NCI-H2227 treated with DMSO at 0.1 percent for 48 hours (cell line): ENCODE results near the gene PDK1.

Experiments used
- DNase-seq: peaks from one replicate; lab custom pipeline; 2025; lab: John Stamatoyannopoulos, UW

Gene PDK1

DNA sequence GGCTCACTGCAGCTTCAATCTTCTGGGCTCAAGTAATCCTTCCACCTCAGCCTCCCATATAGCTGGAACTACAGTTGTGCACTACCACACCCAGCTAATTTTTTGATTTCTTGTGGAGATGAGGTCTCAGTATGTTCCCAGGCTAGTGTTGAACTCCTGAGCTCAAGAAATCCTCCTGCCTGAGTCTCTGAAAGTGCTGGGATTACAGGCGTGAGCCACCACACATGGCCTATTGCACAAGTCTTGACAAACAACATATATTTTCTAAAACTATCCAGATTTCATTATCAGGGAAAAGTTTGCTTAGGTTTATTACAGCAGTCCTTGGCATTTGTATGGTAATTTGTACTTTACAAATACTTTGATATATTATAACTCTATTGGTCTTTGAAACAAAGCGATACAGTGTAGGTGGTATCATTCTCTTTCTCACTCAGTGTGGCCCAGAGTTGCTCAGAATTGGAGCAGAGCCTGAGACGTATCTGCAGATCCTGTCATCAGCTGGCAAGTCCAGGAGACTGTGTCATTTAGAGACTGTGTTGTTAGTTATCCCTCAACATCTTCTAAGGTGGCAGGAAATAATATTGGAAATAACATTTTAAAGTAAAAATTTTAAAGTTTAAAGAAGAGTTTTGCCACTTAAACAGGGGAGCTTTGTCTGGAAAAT lies 41.4 kb downstream of the PDK1 start:
- DNase-seq: no peak

DNA sequence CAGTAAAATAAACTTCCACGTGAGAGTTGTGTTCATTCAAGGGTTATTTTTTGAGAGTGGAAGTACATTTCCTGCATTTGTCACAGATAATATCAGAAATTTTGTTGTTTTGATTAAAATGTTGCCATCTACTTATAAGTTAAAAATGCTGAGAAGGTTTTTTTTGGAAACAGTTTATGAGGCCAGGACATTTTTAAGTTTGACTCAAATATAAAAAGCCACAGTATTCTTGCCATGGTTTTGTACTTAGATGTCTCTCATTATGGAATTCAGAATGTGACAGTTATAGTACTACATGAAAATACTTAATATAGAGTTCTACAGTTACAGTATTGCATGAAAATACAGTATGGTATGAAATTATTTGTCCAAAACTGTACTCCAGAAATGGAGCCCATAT lies 44.1 kb downstream of the PDK1 start:
- DNase-seq: no peak

DNA sequence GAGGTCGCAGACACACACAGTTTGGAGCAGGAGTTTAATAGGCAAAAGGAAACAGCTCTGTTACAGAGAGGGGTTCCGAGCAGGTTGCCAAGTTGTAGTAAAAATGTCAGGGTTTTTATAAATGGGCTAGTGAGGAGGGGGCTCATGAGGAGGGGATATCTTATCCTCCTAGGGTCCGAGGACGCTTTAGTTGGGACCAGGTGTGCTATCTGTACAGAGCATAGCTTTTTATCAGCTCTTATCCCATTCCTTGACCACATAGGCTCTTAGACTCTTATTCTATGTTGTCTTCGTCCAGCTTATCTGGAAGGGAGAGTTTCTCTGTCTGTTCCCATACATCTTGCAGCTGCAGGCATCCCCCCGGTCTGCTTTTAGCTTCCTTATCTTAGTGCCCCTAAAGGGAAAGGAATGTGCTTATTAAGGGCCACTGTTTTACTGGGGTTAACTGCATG lies 44.7 kb downstream of the PDK1 start:
- no peak for DNase-seq

DNA sequence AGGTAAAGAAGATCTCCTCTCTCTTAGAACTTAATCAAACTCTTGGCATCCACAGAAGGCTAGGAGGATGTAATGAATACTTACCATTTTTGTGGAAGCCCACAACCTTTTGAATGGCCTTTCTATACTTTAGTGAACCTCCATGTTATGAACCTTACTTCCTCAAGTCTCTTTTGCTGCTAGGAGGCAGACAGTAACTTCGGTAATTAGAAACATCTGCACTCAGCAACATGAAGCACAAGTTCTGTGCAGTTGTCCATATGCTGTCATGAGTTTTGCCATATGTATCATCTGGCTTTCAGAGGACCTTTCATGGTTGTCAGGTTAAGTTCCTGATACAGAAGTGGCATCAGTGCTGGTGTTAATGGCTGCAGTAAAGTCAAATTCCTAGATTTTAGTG lies 50.4 kb downstream of the PDK1 start:
- no peak for DNase-seq

DNA sequence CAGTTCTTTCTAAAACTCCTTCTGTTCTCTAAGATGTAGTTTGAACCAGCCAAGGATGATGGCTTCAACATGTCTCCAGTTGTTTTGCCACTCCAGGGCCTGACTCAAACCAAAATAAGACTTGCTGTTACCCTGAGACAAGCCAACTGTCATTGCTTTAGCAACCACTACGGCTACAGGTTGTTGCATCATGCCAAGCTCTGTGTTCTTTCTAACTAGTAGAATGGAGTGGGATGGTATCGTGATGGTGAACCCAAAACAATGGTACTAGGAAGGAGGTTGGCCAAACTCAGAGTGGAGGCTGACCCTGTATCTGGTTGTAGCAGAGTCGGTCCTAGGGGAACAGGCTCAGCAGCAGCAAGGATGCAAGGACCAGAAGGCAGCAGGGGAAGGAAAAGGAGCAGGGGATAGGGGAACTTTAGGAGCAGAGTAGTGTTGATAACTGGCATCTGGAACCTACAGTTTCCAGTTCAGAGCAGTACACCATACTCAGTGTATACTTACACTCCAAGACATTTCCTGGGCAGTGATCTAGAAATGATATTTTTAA lies 51.6 kb downstream of the PDK1 start:
- no peak for DNase-seq

DNA sequence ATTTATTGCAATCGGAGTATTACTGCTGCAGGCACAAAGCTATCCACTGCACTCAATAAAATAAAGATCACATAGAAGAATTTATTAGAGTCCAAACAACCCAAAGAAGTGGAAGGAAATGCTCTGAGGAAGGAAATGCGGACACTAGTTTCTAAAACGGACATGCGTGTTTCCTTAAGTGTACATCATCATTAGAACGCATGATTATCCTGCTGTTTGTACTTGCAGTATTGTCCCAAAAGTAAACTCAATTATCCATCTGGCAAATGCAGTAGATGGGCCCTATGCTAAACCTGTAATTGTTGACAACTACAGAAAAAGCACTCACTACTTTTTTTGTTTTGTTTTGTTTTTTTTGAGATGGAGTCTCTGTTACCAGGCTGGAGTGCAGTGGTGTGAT lies 53.6 kb downstream of the PDK1 start:
- DNase-seq: no peak

DNA sequence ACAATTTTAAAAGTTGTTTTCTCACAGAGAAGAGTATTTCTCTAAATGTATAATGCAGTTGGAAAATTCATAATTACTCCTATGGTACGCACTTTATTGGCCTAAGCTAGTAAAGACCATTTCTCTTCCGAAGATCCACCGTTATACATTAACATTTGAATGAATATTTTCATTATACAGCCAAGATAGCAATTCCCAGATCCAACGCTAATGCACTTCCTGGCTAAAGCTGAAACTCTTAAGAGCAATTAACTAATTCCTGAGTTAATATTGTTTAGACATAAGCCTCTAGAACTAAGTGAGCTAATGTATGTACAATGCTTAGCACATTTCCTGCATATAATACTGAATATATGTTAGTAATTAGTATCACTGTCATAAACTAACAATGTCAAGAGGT lies 56.2 kb downstream of the PDK1 start:
- DNase-seq: no peak

DNA sequence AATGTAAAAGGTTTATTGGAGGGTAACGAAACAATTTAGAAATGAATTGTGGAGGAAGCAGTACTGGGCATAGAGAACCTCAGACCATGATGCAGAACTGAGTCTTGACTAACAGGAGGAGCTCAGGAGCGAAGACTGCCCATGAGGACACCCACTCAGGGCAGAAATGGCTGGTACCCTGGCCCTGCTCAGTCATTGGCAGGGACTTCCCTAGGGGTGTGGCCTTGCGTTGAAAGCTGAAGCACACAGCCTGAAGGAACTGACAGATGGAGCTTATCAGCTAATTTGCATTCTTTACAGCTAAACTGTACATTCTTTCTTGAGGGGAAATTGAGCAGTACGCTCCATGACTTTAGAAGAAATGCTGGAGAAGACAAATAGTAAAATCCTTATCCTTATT lies 57.1 kb downstream of the PDK1 start:
- DNase-seq: no peak

DNA sequence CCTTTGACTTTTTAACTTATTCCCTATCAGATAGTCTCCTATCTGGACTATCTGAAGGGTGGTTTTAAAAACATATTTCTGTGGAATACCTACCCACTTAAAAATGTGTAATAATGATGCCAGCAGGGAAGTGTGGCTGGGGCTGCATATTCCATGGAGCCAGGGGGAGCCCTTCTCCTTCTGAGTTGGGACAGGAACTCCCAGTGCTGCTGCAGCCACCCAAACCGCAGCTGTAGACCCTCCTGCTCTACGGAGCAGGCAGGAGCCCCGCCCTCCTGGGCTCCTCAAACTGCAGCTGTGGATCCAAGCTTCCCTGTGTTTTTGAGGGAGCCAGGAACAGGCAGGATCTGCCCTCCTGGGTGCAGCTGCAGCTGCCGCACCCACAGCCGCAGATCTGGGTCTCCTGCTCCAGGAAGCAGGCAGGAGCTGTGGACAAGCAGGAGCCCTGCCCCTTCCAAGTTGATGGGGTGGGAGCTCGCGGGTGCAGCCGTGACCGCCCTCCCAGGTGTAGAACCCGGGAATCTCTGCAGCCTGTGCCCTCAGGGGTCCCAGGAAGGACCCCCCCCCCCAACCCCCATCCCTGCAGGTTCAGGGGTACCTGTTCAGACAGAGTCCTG lies 57.8 kb downstream of the PDK1 start:
- no peak for DNase-seq

DNA sequence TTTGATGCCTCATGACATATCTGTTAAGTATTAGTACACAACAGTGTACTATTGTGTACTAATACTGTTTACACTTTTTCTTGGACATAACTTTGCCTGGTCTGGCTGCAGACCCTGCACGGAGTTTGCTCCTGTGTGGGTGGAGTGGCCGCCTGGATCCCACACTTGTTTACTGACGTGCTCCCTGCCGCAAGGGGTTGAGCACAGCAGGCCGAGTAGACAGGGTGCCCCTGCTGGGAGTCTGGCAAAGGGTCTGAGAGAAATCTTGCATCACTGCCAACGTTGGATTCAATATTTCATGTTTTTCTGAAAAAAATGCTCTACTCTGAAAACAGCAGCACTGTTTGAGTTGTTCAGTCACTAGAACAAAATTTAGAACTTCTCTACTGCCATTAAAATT lies 59.0 kb downstream of the PDK1 start:
- DNase-seq: no peak

DNA sequence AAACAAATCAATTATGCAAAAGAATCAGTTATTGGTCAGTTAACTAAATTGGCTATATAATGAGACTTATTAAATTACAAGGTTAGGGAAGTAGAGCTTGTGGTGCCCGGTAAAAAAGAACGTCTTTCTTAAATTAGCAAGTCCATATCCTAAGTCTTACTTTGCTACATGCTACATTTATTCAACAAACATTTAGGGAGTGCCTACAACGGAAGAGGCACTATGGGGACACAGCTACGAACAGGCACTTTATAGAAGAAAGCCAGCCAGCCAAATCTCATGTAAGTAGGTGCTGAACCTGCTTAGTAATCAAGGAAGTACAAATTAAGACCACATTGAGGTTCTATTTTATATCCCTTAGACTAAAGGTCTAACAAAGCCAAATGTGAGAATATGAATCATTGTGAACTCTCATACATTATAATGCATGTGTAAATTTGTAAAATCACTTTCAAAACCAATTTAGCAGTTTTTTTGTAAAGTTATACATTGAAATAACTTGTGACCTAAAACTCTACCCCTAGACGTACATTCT lies 59.9 kb downstream of the PDK1 start:
- DNase-seq: no peak

DNA sequence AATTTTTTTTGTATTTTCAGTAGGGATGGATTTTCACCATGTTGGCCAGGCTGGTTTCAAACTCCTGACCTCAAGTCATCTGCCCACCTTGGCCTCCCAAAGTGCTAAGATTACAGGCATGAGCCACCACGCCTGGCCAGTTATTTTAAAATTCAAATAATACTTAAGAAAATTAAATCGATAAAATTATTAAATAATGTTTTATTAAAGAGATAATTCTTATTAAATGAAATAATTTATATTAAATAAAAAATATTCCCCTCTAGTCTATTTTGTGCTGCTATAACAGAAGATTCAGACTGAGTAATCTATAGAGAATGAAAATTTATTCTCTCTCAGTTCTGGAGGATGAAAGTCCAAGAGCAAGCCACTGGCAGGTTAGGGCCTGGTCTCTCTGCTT lies 61.2 kb downstream of the PDK1 start:
- DNase-seq: no peak

DNA sequence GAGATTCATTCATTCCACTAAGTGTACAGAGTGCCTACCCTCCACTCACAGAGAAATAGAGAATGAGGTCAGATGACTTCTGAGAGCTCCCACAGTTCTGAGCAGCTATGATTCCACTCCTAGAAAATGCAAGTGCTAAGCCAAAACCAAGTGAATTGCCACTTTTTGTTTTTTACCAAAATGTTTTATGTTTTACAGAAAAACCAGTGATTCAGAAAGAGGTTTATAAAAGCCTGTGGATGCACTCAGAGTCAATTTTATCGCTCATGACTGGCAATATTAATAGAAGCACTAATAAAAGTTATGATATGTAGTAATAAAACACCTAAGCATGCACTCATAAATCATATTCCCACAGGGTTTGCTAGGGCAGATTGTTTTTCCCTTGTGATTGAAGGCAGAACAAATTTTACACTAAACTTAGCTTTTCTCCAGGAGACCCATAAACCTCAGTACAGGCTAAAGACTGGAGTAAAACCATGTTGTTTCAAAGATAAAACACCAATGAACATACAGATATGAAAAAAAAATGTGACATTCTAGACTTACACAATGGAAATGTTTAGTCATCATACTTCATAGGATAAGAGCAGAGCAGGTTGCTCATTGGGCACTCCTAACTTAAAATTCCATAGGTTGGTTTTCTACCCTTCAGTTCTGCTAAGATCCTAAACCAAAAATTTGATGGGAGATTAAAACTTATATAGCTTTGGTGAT lies 67.5 kb downstream of the PDK1 start:
- DNase-seq: no peak

DNA sequence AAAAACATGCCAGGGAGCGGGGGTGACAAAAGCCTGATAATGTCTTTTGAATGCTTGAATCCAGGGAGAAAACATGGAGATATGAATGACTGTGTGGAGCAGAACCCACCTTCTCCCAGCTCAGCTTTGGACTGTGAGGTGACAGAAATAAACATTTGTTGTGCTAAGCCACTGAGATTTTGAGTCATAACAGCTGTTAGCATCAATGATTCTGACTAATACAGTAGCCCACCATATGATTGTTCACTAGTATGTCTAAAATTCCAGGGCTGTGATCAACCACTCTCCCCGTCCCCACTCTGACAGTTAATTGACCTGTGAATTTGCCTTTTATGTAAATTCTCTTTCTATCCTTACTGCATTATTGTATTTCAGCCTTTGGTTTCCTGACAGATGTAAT lies 69.1 kb downstream of the PDK1 start:
- no peak for DNase-seq

DNA sequence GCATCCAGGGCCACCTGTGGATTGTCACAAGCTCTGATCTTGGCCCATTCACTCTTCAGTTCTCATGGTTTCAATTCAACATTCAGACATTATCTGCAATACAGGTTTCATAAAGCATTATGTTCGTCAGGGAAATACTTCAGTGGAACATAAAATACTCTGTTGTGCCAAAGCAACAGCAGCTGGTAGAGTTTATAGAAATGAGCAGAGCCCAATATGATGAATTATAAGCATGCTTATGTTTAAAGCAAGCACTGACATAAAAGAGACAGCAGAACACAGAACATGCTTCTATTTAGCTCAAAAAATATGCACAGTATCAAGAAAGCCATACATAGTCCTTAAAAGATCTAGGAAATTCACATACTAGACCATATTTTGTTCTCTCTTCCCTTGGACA lies 71.3 kb downstream of the PDK1 start:
- DNase-seq: no peak

DNA sequence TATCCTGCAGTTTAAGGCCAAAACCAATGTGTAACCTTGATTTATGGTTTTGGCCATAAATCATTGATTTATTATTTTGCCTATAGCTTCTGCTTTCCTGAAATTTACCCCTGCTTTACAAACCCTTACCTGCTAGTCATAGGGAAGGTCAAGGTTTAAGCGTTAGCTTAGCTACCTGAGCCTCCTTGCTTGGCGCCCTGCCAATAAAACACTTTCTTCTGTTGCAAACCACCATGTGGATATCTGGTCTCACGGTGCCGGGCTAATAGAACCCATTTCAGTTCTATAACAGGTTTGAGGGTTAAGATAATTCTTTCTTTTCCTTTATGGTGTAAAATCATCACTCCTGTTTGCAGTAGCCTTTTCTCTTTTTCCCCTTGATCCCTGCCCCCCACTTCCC lies 72.2 kb downstream of the PDK1 start:
- DNase-seq: no peak

DNA sequence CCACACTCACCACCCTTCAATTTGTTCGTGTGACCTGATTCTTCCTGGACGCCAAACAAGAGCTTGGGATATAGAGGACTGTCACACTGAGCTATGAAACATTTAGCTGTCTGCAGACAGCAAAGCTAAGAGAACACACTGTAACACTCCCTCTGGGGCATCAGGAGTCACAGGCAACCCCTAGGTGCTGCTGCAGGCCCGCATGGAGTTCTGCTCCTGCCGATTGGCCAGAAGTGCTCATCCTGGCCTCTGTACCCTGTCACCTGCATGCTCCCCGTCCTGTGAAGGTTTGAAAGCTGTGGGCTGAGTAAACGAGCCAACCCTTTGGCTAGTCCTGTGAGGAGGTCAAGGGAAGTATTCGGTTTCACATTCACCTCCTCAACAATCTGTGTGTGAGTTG lies 73.7 kb downstream of the PDK1 start:
- no peak for DNase-seq

DNA sequence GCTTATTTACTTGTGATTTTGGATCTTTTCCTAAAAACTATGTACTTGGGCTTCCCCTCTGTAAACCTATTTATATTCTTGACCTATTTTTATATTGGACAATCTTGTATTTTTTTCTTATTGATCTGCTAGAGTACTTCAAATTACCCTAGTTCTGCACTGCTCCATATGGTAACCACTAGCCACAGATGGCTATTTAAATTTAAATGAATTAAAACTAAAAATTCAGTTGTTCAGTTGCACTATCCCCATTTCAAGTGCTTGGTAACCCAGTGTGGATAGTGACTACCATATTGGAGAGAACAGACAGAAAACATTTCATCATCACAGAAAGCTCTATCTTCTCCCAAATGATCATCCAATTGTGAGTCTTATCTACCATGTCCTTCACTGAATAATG lies 74.3 kb downstream of the PDK1 start:
- no peak for DNase-seq

DNA sequence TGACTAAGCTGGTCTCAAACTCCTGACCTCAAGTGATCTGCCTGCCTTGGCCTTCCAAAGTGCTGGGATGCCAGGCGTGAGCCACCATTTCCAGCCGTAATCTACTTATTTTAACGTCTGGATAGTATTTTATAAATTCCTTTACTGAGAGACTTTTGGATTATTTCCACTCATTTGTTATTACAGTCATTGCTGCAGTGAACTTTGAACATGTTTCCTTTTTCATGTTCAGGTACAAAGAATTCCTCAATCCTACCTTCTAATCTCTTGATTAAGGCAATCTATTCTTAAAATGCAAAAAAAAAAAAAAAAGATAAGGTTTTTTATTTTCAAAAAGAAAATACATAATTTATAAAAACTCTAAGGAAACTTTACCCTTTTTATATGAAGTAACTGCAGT lies 78.6 kb downstream of the PDK1 start:
- no peak for DNase-seq

DNA sequence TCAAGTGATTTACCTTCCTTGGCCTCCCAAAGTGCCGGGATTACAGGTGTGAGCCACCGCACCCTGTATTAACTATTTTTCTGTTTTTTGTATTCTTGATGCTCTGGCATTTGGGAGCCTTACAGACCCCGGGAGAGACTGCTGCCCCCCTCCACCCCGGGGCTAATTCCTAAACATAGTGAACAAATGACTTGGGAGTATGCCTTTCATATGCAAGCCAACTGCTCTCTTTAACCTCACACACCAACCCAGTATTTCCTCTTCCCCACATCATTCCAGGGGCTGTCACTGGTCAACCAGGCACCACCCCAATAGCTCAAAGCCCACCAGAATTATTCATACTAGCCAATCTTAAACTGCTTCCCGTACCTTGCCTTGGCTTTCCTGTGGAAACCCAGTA lies 79.7 kb downstream of the PDK1 start:
- no peak for DNase-seq

DNA sequence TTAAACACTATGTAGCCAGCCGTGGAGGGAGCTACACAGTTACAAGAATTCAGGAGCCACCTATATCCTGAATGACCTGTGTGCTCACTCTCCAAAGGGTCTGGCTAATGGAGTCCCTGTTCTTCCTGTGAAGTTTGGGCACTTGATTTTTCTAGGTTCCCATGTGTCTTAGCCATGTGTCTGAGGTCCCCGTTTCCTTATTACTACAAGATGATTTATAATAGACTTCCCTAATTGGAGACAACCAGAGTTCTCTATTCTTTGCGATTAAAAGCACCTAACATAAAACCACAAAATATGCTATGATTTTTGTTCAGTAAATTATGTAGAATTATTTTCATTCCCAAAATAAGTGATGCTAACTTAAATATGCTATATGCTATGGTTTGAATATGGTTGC lies 83.4 kb downstream of the PDK1 start:
- DNase-seq: no peak

DNA sequence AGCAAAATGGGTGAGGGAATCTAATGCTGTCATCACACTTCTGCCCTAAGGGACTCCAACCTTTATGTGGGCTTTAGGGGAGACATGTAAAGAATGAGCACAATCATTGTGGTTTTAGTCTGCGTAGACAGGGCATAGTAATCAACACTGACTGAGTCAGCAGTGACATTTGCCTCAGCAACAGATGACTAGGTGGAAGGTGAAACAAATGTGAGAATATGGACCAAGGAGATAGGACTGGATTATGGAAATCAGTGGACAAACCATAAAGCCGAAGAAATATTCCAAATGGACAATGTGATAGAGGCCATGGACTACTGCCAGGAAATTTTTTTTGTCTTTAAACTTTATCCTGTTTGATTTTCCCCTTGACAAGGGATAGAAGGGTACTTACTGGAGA lies 83.9 kb downstream of the PDK1 start:
- DNase-seq: no peak

DNA sequence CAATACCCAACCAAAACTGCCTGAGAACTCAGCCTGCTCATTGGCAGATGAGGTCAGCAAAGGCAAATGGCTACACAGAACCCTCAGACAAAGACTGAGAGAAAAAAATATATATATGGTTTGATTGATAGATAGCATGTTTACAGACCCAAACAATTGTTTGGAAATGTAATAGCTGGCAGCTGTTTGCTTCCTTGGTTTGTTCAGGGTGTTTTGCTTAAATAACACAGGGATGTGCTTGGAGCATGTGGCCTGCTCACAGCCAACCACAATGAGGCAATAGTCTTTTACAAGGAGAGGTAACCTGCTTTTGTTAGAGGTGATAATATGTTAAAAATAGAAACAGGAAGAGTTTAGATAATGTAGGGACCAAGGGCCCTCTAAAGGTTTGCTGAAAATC lies 84.5 kb downstream of the PDK1 start:
- DNase-seq: no peak
